Heart left ventricle (tissue), 16 donors: Measurements from ENCODE around the gene RAB3C. TPM values are rescaled to one million over a fixed set of nuclear protein-coding genes. Genes with fewer than 3 reads are reported as not detected.

Source experiments
- ATAC-seq, 4 donors: fragments of 200-7000 bp; cut with Tn5 transposase; one replicate each; pipeline ENCODE4 v1.9.1; 2020 to 2022; ENCODE audit warnings: moderate library complexity in 4 of 4, mild to moderate bottlenecking in 3 of 4, moderate number of reproducible peaks in 1 of 4
- DNase-seq, 5 donors: peaks; one replicate each; pipeline ENCODE4 v3.0.0-alpha.2; 2020
- H3K27ac ChIP-seq, 12 donors: fragments of 200-600 bp; sonication (generic) in 4 of 12; one replicate each; pipeline versions ENCODE4 v1.5.0 to v1.8.0; 2016 to 2022; ENCODE audit warnings: mild to moderate bottlenecking in 2 of 12
- H3K27me3 ChIP-seq, 9 donors: fragments of 200-600 bp; sonication (generic) in 2 of 9; one replicate each; pipeline versions ENCODE4 v1.5.1 to v1.8.0; 2016 to 2022; ENCODE audit warnings: mild to moderate bottlenecking in 3 of 9
- H3K36me3 ChIP-seq, 9 donors: fragments of 200-600 bp; sonication (generic) in 2 of 9; one replicate each; pipeline versions ENCODE4 v1.5.0 to v1.8.0; 2018 to 2022; ENCODE audit warnings: mild to moderate bottlenecking in 2 of 9
- H3K4me1 ChIP-seq, 12 donors: fragments of 200-600 bp; sonication (generic) in 4 of 12; one replicate each; pipeline versions ENCODE4 v1.5.0 to v1.8.0; 2016 to 2022; ENCODE audit warnings: mild to moderate bottlenecking in 3 of 12
- H3K4me3 ChIP-seq, 12 donors: fragments of 200-600 bp; sonication (generic) in 4 of 12; one replicate each; pipeline versions ENCODE4 v1.5.0 to v1.8.0; 2017 to 2022; ENCODE audit warnings: mild to moderate bottlenecking in 9 of 12, moderate library complexity in 4 of 12
- H3K9me3 ChIP-seq, 12 donors: fragments of 200-600 bp; sonication (generic) in 4 of 12; one replicate each; pipeline versions ENCODE4 v1.5.0 to v1.8.0; 2016 to 2022; ENCODE audit warnings: mild to moderate bottlenecking in 1 of 12
- CTCF ChIP-seq, 12 donors: fragments of 200-600 bp; sonication (generic) in 4 of 12; IDR thresholded peaks; one replicate each; pipeline versions ENCODE4 v1.5.0 to v1.8.0; 2018 to 2022; ENCODE audit warnings: antibody characterized with exemption in 12 of 12, mild to moderate bottlenecking in 5 of 12
- POLR2A ChIP-seq, 2 donors: fragments of 450-650 bp; IDR thresholded peaks; one replicate each; pipeline ENCODE4 v1.6.1; 2017; ENCODE audit warnings: antibody characterized with exemption in 2 of 2, mild to moderate bottlenecking in 2 of 2, moderate library complexity in 2 of 2
- WGBS, 4 donors: extraction: QIAGEN DNeasy Blood & Tissue Kit in 2 of 4; methylation state at CpG; one replicate each; pipeline versions ENCODE4 v1.1.5 to v1.1.7; 2013 to 2018; 5-methylcytosine and 5-hydroxymethylcytosine counted together
- intact Hi-C, 10 donors: fragments of 100-400 bp; cut with DNase I; formaldehyde crosslinking; loops; one replicate each; pipeline versions ENCODE4 v1.11.1 to v1.14.2; 2022
- polyA plus RNA-seq, 2 donors: library from polyadenylated mRNA; stranded (reverse); fragments of 200-250 nt; gene quantifications; one replicate each; pipeline ENCODE4 v1.2.3, GENCODE V29; 2013
- total RNA-seq, 9 donors: library from RNA; depleted of rRNA in 2 of 9; stranded (reverse); fragments of >200 nt in 2 of 9; fragmentation: NEBNext Ultra II Directional in 3 of 9; extraction: Animal tissue kit (Norgen Biotek cat#: 25700) in 3 of 9; gene quantifications; one replicate each; pipeline versions ENCODE4 v1.1.0 to v1.2.4, GENCODE V29; 2016 to 2023
- donor health status: ischemic (EF 13 %, LVEDD 7.1; RV severe dilation, severe dysfunction).
- donor health status: healthy with polysubstance abuse.
- donor health status: DM: no; HTN: yes; CAD: no.
- donor health status: DM: no; HTN: no; CAD: no.
- donor health status: ischemic (EF 25% LVEDD 6.9; RV normal size, moderate dysfunction).
- donor health status: ischemic (EF 25% LVEDD 5.7; RV mildly dilated, moderate dysfunction).
- donor health status: healthy.
- donor health status: DM: yes; HTN: yes; CAD: no.
- donor health status: ischemic (EF 35%, LVEDD 5.7; RV mildly dilated, moderate dysfunction).
- donor health status: nonischemic (EF 11% LVEDD 7.7; RV severe dilation, severe dysfunction).
- donor health status: DM: yes; HTN: yes; CAD: no.
- donor health status: PGD.
- donor health status: ischemic (EF 29% LVEDD 5.4; RV normal size, mild dysfunction).
- donor health status: nonischemic (EF 23%, LVEDD 6.1; RV moderate dilation, normal function).

The RAB3C gene
- total and polyA plus RNA-seq, 11 donors = 0.04 to 3.8 (median 0.57) TPM; not detected in 2

GRCh38 chr5:58615972-58616371 is 33.1 kb downstream of the RAB3C start:
- intact Hi-C loops = no loop called here
- Histone ChIP-seq H3K4me3 (no peak overlapping the region), H3K4me1 (no peaks in the 10 kb centered on the region), H3K36me3 (no peaks in the 10 kb centered on the region), H3K9me3 (no peaks in the 10 kb centered on the region), H3K27me3 (no peaks in the 10 kb centered on the region), H3K27ac (no peak overlapping the region)
- ATAC-seq (peak in 1 of 4 donors; percentile 22), DNase-seq (no peak)
- TF ChIP-seq POLR2A (IDR thresholded peaks at IDR 0.05) = no peak
- no peak for TF ChIP-seq CTCF (IDR thresholded peaks at IDR 0.05)

GRCh38 chr5:58617241-58617640 is 34.4 kb downstream of the RAB3C start:
- DNase-seq = no peak
- TF ChIP-seq POLR2A (IDR thresholded peaks at IDR 0.05) (no peak), CTCF (IDR thresholded peaks at IDR 0.05) (no peak)
- no peaks in the 10 kb centered on the region for H3K9me3 ChIP-seq
- 72 to 78% (median 75%) methylated on average over 1 of the region's 1 CpG for WGBS, 4 donors
- H3K4me3 ChIP-seq = no peak overlapping the region
- intact Hi-C loops = no loop called here
- no peaks in the 10 kb centered on the region for H3K27me3 ChIP-seq
- ATAC-seq = no peak
- no peak overlapping the region for H3K27ac ChIP-seq
- H3K4me1 ChIP-seq = peaks cover 0 to 5% (median under 1%) of the 10 kb centered on the region in 12 donors
- no peaks in the 10 kb centered on the region for H3K36me3 ChIP-seq

DNA sequence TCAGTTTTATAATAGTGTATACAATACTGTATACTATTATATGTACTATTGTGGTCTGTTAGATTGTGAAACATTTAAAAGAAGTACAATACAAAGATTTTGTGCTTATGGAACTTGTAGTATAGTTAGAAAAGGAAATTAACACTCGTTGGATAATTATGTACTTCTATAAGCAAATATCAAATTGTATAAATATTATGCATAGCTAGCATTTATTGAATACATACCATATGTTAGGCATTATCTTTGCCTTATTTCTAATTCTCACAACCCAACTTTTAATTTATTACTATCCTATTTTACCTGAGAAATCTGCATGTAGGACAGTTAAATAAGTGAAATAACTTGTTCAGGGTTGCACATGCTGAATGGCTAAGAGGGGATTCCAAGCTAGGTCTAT is 37.5 kb downstream of the RAB3C start:
- no peak for ATAC-seq
- no peaks in the 10 kb centered on the region for H3K27me3 ChIP-seq
- no peak overlapping the region for H3K4me3 ChIP-seq
- H3K27ac ChIP-seq = no peak overlapping the region
- intact Hi-C loops = no loop called here
- H3K4me1 ChIP-seq = peaks cover 0 to 18% (median 9%) of the 10 kb centered on the region in 12 donors
- H3K9me3 ChIP-seq = no peaks in the 10 kb centered on the region
- TF ChIP-seq CTCF (IDR thresholded peaks at IDR 0.05) (no peak), POLR2A (IDR thresholded peaks at IDR 0.05) (no peak)
- 81 to 90% (median 86%) methylated on average over 1 of the region's 1 CpG for WGBS, 4 donors
- H3K36me3 ChIP-seq = no peaks in the 10 kb centered on the region
- no peak for DNase-seq

DNA sequence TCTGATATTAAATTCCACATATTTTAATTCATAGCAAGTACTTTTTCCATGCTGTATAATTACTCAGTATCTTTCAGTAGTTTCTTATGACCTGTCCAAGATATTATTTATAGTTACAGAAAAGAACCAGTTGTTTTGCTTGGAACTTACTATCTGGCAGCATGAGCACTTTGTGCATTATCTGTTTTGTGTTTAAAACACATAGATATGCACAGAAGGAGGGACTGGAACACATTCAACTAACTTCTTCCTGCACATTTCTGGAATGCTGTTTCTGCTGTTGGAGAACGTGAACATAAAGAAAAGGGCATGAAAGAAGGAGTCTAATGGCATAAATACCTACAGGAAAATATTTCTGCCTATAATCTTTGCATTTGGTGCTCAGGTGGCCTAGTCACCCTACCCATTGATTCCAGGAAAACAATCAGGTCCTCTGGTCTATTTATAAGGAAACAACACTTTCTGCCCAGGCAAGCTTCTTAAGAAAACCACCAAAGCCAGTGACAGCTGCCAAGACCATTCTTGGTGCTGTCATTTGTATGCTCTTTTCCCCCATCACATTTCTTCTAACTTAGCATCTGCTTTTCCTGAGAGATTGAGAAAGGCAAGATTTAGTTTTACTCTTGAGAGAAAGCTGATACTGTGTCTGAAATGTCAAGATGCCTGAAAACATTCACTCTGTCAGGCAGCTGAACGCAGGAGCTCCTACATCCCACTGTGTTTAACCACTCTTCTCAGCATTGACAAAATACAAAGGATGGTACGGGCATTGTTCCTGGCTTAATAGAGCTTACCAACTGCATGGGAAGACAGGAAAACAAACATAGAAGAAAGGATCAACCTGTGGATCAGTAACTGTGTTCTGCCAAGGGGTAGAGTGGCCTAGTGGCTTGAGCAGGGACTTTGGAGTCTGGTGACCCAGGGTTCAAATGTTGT is 40.3 kb downstream of the RAB3C start:
- H3K4me1 ChIP-seq = peaks cover 0 to 18% (median 9%) of the 10 kb centered on the region in 12 donors
- H3K9me3 ChIP-seq = no peaks in the 10 kb centered on the region
- no peaks in the 10 kb centered on the region for H3K27me3 ChIP-seq
- H3K36me3 ChIP-seq = no peaks in the 10 kb centered on the region
- WGBS, 4 donors = 56 to 66% (median 61%) methylated on average over 3 of the region's 3 CpGs
- TF ChIP-seq POLR2A (IDR thresholded peaks at IDR 0.05) (no peak), CTCF (IDR thresholded peaks at IDR 0.05) (no peak)
- DNase-seq = no peak
- no peak overlapping the region for H3K4me3 ChIP-seq
- H3K27ac ChIP-seq = no peak overlapping the region
- intact Hi-C loops = no loop called here
- ATAC-seq = no peak
